ENCODE results near the gene POLDIP3.

DNA sequence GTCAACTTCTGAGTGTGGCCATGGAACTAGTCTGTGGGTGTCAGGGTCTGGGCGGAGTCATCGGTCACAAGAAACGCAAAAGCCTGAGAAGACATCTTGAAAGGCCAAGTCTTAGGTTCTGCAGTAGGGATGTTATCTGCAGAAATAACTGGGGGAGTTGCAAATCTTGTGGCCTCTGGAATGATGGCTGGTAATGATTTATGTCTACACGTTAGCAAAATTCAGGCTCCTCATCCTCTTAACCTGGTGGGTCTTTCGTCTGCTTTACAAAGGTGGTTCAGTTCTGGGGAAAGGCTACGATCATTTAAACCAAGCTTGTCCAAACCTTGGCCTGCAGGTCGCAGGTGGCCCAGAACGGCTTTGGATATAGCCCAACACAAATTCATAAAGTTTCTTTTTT is 41.9 kb upstream of the POLDIP3 start:
- TF ChIP-seq, protein P1, sequence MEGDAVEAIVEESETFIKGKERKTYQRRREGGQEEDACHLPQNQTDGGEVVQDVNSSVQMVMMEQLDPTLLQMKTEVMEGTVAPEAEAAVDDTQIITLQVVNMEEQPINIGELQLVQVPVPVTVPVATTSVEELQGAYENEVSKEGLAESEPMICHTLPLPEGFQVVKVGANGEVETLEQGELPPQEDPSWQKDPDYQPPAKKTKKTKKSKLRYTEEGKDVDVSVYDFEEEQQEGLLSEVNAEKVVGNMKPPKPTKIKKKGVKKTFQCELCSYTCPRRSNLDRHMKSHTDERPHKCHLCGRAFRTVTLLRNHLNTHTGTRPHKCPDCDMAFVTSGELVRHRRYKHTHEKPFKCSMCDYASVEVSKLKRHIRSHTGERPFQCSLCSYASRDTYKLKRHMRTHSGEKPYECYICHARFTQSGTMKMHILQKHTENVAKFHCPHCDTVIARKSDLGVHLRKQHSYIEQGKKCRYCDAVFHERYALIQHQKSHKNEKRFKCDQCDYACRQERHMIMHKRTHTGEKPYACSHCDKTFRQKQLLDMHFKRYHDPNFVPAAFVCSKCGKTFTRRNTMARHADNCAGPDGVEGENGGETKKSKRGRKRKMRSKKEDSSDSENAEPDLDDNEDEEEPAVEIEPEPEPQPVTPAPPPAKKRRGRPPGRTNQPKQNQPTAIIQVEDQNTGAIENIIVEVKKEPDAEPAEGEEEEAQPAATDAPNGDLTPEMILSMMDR (IDR thresholded peaks at IDR 0.05; ENCODE audit: poor library complexity), result no peak
- TF ChIP-seq EZH2phosphoT487 (IDR thresholded peaks at IDR 0.05; ENCODE audit: low read depth, severe bottlenecking, unreplicated experiment) (no peak), EZH2 (IDR thresholded peaks at IDR 0.05; ENCODE audit: borderline replicate concordance) (no peak)

Measured in hepatocyte (in vitro differentiated cells).